GM06990 (cell line): ENCODE data around the gene DDI1.

Source experiments
- DNase-seq: peaks from one replicate; pipeline ENCODE4 v3.0.0-alpha.2; 2011; ENCODE audit not compliant: insufficient read length; ENCODE audit errors: extremely low read depth
- H3K27me3 ChIP-seq: replicated peaks from 2 replicates; pipeline ENCODE4 v1.6.0; 2011; ENCODE audit warnings: low read length; ENCODE audit not compliant: control insufficient read depth, insufficient read depth
- H3K36me3 ChIP-seq: 2 replicates; pipeline ENCODE4 v1.5.1; 2011; ENCODE audit warnings: low read length; ENCODE audit not compliant: control insufficient read depth, insufficient read depth
- H3K4me3 ChIP-seq: replicated peaks from 2 replicates; pipeline ENCODE4 v1.5.1; 2011; ENCODE audit warnings: low read depth, mild to moderate bottlenecking, control low read depth, low read length
- CTCF ChIP-seq: IDR thresholded peaks from 2 replicates; pipeline ENCODE4 v1.5.1; 2011; ENCODE audit warnings: low read length, control low read depth, mild to moderate bottlenecking, inconsistent platforms; ENCODE audit not compliant: insufficient read depth, poor library complexity, severe bottlenecking

The DDI1 gene

GRCh38 chr11:104015649-104016415 lies 20.6 kb upstream of the DDI1 start:
- no peaks in the 10 kb centered on the region for H3K36me3 ChIP-seq
- no peak overlapping the region for H3K4me3 ChIP-seq
- no peak for DNase-seq
- no peak for TF ChIP-seq CTCF
- no peaks in the 10 kb centered on the region for H3K27me3 ChIP-seq

GRCh38 chr11:104024572-104024971 lies 11.9 kb upstream of the DDI1 start:
- TF ChIP-seq CTCF = no peak
- Histone ChIP-seq H3K4me3 (no peak overlapping the region), H3K36me3 (no peaks in the 10 kb centered on the region), H3K27me3 (no peaks in the 10 kb centered on the region)
- no peak for DNase-seq

- Histone ChIP-seq H3K4me3 (no peak overlapping the region), H3K27me3 (no peaks in the 10 kb centered on the region), H3K36me3 (no peaks in the 10 kb centered on the region)
- no peak for DNase-seq
- no peak for TF ChIP-seq CTCF
Observed at GRCh38 chr11:104028476-104029263, 7.8 kb upstream of the DDI1 start.

GRCh38 chr11:104033134-104033533 lies 3.3 kb upstream of the DDI1 start:
- H3K4me3 ChIP-seq = no peak overlapping the region
- no peak for TF ChIP-seq CTCF
- no peaks in the 10 kb centered on the region for H3K36me3 ChIP-seq
- no peaks in the 10 kb centered on the region for H3K27me3 ChIP-seq
- no peak for DNase-seq

GRCh38 chr11:104033561-104033960 lies 2.9 kb upstream of the DDI1 start:
- Histone ChIP-seq H3K4me3 (no peak overlapping the region), H3K27me3 (no peaks in the 10 kb centered on the region), H3K36me3 (no peaks in the 10 kb centered on the region)
- DNase-seq = no peak
- TF ChIP-seq CTCF = no peak
